Measurements from ENCODE around the gene LRBA.

GRCh38 chr4:150940123-150940522 is 75.0 kb downstream of the LRBA start:
- TF ChIP-seq, protein P1, sequence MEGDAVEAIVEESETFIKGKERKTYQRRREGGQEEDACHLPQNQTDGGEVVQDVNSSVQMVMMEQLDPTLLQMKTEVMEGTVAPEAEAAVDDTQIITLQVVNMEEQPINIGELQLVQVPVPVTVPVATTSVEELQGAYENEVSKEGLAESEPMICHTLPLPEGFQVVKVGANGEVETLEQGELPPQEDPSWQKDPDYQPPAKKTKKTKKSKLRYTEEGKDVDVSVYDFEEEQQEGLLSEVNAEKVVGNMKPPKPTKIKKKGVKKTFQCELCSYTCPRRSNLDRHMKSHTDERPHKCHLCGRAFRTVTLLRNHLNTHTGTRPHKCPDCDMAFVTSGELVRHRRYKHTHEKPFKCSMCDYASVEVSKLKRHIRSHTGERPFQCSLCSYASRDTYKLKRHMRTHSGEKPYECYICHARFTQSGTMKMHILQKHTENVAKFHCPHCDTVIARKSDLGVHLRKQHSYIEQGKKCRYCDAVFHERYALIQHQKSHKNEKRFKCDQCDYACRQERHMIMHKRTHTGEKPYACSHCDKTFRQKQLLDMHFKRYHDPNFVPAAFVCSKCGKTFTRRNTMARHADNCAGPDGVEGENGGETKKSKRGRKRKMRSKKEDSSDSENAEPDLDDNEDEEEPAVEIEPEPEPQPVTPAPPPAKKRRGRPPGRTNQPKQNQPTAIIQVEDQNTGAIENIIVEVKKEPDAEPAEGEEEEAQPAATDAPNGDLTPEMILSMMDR (IDR thresholded peaks at IDR 0.05): no peak
- TF ChIP-seq POLR2A (IDR thresholded peaks at IDR 0.05): no peak
